SK-N-SH treated with all-trans-retinoic acid at 6 μM for 48 hours (cell line): ENCODE measurements around the gene BUB1B.

Experiments
- ATAC-seq: fragments of 200-7000 bp; cut with Tn5 transposase; 3 replicates; pipeline ENCODE4 v1.9.1; 2020; ENCODE audit warnings: mild to moderate bottlenecking, moderate library complexity
- ARNTL ChIP-seq: fragments of 450-650 bp; formaldehyde crosslinking; IDR thresholded peaks from 2 replicates; pipeline ENCODE4 v1.5.0; 2020; ENCODE audit warnings: low read depth, mild to moderate bottlenecking, moderate library complexity, borderline replicate concordance
- BACH2 ChIP-seq: fragments of 250-450 bp; sonication (Bioruptor Pico); IDR thresholded peaks from 2 replicates; pipeline ENCODE4 v1.9.0; 2021; ENCODE audit warnings: mild to moderate bottlenecking, borderline replicate concordance
- CSDC2 ChIP-seq: fragments of 250-450 bp; sonication (Bioruptor Pico); IDR thresholded peaks from 2 replicates; pipeline ENCODE4 v1.5.0; 2020; ENCODE audit warnings: mild to moderate bottlenecking, moderate library complexity
- ESRRG ChIP-seq: fragments of 250-450 bp; sonication (Bioruptor Pico); IDR thresholded peaks from 2 replicates; pipeline ENCODE4 v1.6.1; 2021; ENCODE audit warnings: mild to moderate bottlenecking
- GLIS3 ChIP-seq: fragments of 250-450 bp; sonication (Bioruptor Pico); IDR thresholded peaks from 2 replicates; pipeline ENCODE4 v1.5.0; 2020; ENCODE audit warnings: mild to moderate bottlenecking, moderate library complexity
- ISL1 ChIP-seq: fragments of 250-450 bp; sonication (Bioruptor Pico); IDR thresholded peaks from 2 replicates; pipeline ENCODE4 v2.1.2; 2022; ENCODE audit warnings: mild to moderate bottlenecking, moderate library complexity
- OSR1 ChIP-seq: fragments of 250-450 bp; sonication (Bioruptor Pico); IDR thresholded peaks from 2 replicates; pipeline ENCODE4 v1.8.0; 2022; ENCODE audit warnings: moderate library complexity, mild to moderate bottlenecking, inconsistent platforms
- PPARA ChIP-seq: fragments of 250-450 bp; sonication (Bioruptor Pico); IDR thresholded peaks from 2 replicates; pipeline ENCODE4 v1.5.0; 2020; ENCODE audit warnings: mild to moderate bottlenecking, borderline replicate concordance
- RARB ChIP-seq: fragments of 250-450 bp; sonication (Bioruptor Pico); IDR thresholded peaks from 2 replicates; pipeline ENCODE4 v1.8.0; 2021; ENCODE audit warnings: mild to moderate bottlenecking, moderate library complexity
- SNAI2 ChIP-seq: fragments of 250-450 bp; sonication (Bioruptor Pico); IDR thresholded peaks from 2 replicates; pipeline ENCODE4 v1.5.0; 2020; ENCODE audit warnings: mild to moderate bottlenecking, moderate library complexity
- TCF4 ChIP-seq: fragments of 250-450 bp; sonication (Bioruptor Pico); IDR thresholded peaks from 2 replicates; pipeline ENCODE4 v1.8.0; 2021; ENCODE audit warnings: mild to moderate bottlenecking, moderate library complexity, borderline replicate concordance
- TOX ChIP-seq: fragments of 250-450 bp; sonication (Bioruptor Pico); IDR thresholded peaks from 2 replicates; pipeline ENCODE4 v1.8.0; 2021; ENCODE audit warnings: mild to moderate bottlenecking, moderate library complexity, borderline replicate concordance
- ZC3H10 ChIP-seq: fragments of 250-450 bp; sonication (Bioruptor Pico); IDR thresholded peaks from 2 replicates; pipeline ENCODE4 v1.5.1; 2021; ENCODE audit warnings: mild to moderate bottlenecking, moderate library complexity
- ZFP3 ChIP-seq: fragments of 250-450 bp; sonication (Bioruptor Pico); IDR thresholded peaks from 2 replicates; pipeline ENCODE4 v1.5.0; 2020; ENCODE audit warnings: mild to moderate bottlenecking, moderate library complexity
- ZFP30 ChIP-seq: fragments of 450-650 bp; formaldehyde crosslinking; IDR thresholded peaks from 2 replicates; pipeline ENCODE4 v1.5.0; 2022; ENCODE audit warnings: mild to moderate bottlenecking, moderate library complexity
- ZNF565 ChIP-seq: fragments of 450-650 bp; formaldehyde crosslinking; conservative IDR thresholded peaks from 2 replicates; pipeline ENCODE4 v1.5.0; 2020; ENCODE audit warnings: low read depth, mild to moderate bottlenecking, moderate library complexity
- ZNF70 ChIP-seq: fragments of 450-650 bp; formaldehyde crosslinking; IDR thresholded peaks from 2 replicates; pipeline ENCODE4 v1.5.0; 2020; ENCODE audit warnings: mild to moderate bottlenecking, moderate library complexity
- ZNF8 ChIP-seq: fragments of 450-650 bp; formaldehyde crosslinking; IDR thresholded peaks from 2 replicates; pipeline ENCODE4 v1.5.0; 2020; ENCODE audit warnings: mild to moderate bottlenecking, moderate library complexity
- TF ChIP-seq, protein P1 (sequence below): fragments of 250-450 bp; sonication (Bioruptor Pico); IDR thresholded peaks from 2 replicates; pipeline ENCODE4 v1.5.1; 2020; ENCODE audit warnings: low read depth, mild to moderate bottlenecking, moderate library complexity
- TF ChIP-seq, protein P2 (sequence below): fragments of 250-450 bp; sonication (Bioruptor Pico); IDR thresholded peaks from 2 replicates; pipeline ENCODE4 v1.8.0; 2021; ENCODE audit warnings: low read depth, mild to moderate bottlenecking, moderate library complexity, borderline replicate concordance
- TF ChIP-seq, protein P3 (sequence below): fragments of 250-450 bp; sonication (Bioruptor Pico); IDR thresholded peaks from 2 replicates; pipeline ENCODE4 v1.5.1; 2021; ENCODE audit warnings: mild to moderate bottlenecking, moderate library complexity
- TF ChIP-seq, protein P4 (sequence below): fragments of 250-450 bp; sonication (Bioruptor Pico); IDR thresholded peaks from 2 replicates; pipeline ENCODE4 v1.8.0; 2020; ENCODE audit warnings: mild to moderate bottlenecking, moderate library complexity, borderline replicate concordance
- TF ChIP-seq, protein P5 (sequence below): fragments of 250-450 bp; sonication (Bioruptor Pico); IDR thresholded peaks from 2 replicates; pipeline ENCODE4 v1.5.0; 2020; ENCODE audit warnings: mild to moderate bottlenecking, moderate library complexity

Gene BUB1B

DNA sequence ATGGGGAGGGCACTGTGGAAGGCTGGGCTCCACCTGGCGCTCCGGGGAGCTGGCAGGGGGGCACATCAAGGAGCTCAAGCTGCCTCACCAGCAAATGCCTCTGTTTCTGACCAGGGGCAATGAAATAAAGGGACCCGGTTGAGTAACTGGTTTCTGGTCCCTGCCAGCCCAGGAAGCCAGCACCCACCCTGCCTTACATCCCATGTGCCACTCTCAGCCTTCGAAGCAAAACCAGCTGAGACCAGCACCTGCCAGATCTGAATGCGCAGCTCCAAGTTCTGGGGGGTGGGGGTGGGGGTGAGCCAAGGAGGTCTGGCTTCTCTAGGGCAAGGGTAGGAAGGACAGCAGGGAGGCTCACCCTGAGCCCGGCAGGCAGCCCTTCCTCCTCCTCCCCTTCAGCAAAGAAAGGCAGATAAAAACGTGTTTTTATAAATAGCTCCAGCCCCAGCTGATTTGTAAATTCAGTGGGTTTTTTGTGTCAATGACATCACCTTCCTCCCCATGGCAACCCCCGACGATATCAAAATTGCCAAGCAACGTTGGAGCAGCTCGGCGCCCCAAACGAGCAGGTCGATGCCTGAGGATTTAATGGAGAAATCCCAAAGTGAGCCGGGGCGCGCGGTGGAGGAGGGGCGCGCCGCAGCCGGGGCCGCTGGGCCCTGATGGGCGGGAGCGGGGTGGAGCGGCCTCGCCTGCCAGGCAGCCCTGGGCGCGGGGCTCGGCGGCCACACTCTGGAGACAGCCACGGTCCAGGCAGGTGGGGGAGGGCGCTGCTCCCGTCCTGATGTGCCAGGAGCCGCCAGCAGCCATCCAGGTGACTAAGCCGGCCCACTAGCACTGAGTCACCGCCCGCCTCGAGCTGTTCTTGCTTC, 77.9 kb downstream of the BUB1B start, which contains the start of gene PAK6:
PAK6 (plus strand) TSS at position 532 of the 872 bp plus-strand sequence. CDS start 25,723 bp downstream, outside the sequence.
- ATAC-seq: peak; percentile 73
- no peak for TF ChIP-seq PPARA
- no peak for TF ChIP-seq SNAI2 (CRISPR knock-in tag)
- no peak for TF ChIP-seq ZFP3 (CRISPR knock-in tag)
- TF ChIP-seq, protein P1, sequence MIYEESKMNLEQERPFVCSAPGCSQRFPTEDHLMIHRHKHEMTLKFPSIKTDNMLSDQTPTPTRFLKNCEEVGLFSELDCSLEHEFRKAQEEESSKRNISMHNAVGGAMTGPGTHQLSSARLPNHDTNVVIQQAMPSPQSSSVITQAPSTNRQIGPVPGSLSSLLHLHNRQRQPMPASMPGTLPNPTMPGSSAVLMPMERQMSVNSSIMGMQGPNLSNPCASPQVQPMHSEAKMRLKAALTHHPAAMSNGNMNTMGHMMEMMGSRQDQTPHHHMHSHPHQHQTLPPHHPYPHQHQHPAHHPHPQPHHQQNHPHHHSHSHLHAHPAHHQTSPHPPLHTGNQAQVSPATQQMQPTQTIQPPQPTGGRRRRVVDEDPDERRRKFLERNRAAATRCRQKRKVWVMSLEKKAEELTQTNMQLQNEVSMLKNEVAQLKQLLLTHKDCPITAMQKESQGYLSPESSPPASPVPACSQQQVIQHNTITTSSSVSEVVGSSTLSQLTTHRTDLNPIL (CRISPR knock-in tag): no peak
- TF ChIP-seq, protein P2, sequence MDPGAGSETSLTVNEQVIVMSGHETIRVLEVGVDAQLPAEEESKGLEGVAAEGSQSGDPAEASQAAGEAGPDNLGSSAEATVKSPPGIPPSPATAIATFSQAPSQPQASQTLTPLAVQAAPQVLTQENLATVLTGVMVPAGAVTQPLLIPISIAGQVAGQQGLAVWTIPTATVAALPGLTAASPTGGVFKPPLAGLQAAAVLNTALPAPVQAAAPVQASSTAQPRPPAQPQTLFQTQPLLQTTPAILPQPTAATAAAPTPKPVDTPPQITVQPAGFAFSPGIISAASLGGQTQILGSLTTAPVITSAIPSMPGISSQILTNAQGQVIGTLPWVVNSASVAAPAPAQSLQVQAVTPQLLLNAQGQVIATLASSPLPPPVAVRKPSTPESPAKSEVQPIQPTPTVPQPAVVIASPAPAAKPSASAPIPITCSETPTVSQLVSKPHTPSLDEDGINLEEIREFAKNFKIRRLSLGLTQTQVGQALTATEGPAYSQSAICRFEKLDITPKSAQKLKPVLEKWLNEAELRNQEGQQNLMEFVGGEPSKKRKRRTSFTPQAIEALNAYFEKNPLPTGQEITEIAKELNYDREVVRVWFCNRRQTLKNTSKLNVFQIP (CRISPR knock-in tag): no peak
- no peak for TF ChIP-seq ESRRG (CRISPR knock-in tag)
- TF ChIP-seq ZNF70 (CRISPR knock-in tag): no peak
- TF ChIP-seq ISL1: no peak
- TF ChIP-seq ARNTL (CRISPR knock-in tag): no peak
- TF ChIP-seq GLIS3 (CRISPR knock-in tag): no peak
- TF ChIP-seq ZC3H10 (CRISPR knock-in tag): no peak
- TF ChIP-seq ZNF565 (CRISPR knock-in tag): no peak
- TF ChIP-seq OSR1: no peak
- TF ChIP-seq, protein P3, sequence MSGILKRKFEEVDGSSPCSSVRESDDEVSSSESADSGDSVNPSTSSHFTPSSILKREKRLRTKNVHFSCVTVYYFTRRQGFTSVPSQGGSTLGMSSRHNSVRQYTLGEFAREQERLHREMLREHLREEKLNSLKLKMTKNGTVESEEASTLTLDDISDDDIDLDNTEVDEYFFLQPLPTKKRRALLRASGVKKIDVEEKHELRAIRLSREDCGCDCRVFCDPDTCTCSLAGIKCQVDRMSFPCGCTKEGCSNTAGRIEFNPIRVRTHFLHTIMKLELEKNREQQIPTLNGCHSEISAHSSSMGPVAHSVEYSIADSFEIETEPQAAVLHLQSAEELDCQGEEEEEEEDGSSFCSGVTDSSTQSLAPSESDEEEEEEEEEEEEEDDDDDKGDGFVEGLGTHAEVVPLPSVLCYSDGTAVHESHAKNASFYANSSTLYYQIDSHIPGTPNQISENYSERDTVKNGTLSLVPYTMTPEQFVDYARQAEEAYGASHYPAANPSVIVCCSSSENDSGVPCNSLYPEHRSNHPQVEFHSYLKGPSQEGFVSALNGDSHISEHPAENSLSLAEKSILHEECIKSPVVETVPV (CRISPR knock-in tag): no peak
- no peak for TF ChIP-seq RARB (CRISPR knock-in tag)
- no peak for TF ChIP-seq TCF4
- TF ChIP-seq, protein P4, sequence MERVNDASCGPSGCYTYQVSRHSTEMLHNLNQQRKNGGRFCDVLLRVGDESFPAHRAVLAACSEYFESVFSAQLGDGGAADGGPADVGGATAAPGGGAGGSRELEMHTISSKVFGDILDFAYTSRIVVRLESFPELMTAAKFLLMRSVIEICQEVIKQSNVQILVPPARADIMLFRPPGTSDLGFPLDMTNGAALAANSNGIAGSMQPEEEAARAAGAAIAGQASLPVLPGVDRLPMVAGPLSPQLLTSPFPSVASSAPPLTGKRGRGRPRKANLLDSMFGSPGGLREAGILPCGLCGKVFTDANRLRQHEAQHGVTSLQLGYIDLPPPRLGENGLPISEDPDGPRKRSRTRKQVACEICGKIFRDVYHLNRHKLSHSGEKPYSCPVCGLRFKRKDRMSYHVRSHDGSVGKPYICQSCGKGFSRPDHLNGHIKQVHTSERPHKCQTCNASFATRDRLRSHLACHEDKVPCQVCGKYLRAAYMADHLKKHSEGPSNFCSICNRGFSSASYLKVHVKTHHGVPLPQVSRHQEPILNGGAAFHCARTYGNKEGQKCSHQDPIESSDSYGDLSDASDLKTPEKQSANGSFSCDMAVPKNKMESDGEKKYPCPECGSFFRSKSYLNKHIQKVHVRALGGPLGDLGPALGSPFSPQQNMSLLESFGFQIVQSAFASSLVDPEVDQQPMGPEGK: no peak
- TF ChIP-seq CSDC2: no peak
- TF ChIP-seq TOX (CRISPR knock-in tag): no peak
- TF ChIP-seq, all 23 proteins: peak for 0

DNA sequence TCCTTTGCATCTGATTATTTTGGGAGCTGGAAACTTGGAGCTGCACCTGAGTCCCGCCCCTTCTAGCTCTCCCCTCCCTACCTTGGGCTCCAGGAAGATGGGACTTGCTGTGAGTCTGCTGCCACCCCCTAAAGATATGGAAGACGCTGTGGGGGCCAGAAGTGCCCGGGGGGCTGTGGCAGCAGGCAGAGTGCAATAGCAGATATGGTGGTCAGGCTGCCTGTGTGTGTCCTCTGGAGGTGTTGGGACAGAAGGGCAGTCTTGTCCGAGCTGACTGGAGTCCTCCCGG, 78.5 kb downstream of the BUB1B start:
- peak; percentile 16 for ATAC-seq
- TF ChIP-seq, protein P5, sequence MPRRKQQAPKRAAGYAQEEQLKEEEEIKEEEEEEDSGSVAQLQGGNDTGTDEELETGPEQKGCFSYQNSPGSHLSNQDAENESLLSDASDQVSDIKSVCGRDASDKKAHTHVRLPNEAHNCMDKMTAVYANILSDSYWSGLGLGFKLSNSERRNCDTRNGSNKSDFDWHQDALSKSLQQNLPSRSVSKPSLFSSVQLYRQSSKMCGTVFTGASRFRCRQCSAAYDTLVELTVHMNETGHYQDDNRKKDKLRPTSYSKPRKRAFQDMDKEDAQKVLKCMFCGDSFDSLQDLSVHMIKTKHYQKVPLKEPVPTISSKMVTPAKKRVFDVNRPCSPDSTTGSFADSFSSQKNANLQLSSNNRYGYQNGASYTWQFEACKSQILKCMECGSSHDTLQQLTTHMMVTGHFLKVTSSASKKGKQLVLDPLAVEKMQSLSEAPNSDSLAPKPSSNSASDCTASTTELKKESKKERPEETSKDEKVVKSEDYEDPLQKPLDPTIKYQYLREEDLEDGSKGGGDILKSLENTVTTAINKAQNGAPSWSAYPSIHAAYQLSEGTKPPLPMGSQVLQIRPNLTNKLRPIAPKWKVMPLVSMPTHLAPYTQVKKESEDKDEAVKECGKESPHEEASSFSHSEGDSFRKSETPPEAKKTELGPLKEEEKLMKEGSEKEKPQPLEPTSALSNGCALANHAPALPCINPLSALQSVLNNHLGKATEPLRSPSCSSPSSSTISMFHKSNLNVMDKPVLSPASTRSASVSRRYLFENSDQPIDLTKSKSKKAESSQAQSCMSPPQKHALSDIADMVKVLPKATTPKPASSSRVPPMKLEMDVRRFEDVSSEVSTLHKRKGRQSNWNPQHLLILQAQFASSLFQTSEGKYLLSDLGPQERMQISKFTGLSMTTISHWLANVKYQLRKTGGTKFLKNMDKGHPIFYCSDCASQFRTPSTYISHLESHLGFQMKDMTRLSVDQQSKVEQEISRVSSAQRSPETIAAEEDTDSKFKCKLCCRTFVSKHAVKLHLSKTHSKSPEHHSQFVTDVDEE: no peak
- TF ChIP-seq GLIS3 (CRISPR knock-in tag) (no peak), BACH2 (no peak), ZNF8 (CRISPR knock-in tag) (no peak), ZFP30 (CRISPR knock-in tag) (no peak), ESRRG (CRISPR knock-in tag) (no peak), ZFP3 (CRISPR knock-in tag) (no peak), TCF4 (no peak), PPARA (no peak), SNAI2 (CRISPR knock-in tag) (no peak), ZNF565 (CRISPR knock-in tag) (no peak), CSDC2 (no peak), RARB (CRISPR knock-in tag) (no peak), ZC3H10 (CRISPR knock-in tag) (no peak), TOX (CRISPR knock-in tag) (no peak), ISL1 (no peak)
- TF ChIP-seq, protein P3 (CRISPR knock-in tag): no peak
- TF ChIP-seq, protein P4: no peak
